PC-9 (cell line): Measurements from ENCODE around the gene MS4A10. TPM values are rescaled to one million over a fixed set of nuclear protein-coding genes. Genes with fewer than 3 reads are reported as not detected.

ENCODE experiments used
- BruUV-seq: library from RNA; stranded (reverse); fragments of 400-500 nt; replicated peaks from 2 replicates; lab custom pipeline; 2021; lab: Mats Ljungman, UMichigan
- CTCF ChIA-PET: fragments of 300-600 bp; sonication (Branson Sonifier 250); formaldehyde crosslinking; loops from one replicate; lab custom pipeline; 2022; ENCODE audit warnings: antibody characterized with exemption; lab: Charles Lee
- POLR2A ChIA-PET: fragments of 300-600 bp; sonication (Branson Sonifier 250); formaldehyde crosslinking; loops from one replicate; lab custom pipeline; 2022; ENCODE audit warnings: antibody characterized with exemption; ENCODE audit not compliant: unreplicated experiment; lab: Charles Lee
- DNase-seq, 2 experiments: peaks; one replicate each; pipeline versions ENCODE4 v3.0.0 to v3.0.0-alpha.2; 2015 to 2022; ENCODE audit warnings: mixed read lengths in 1 of 2
- H2AFZ ChIP-seq: fragments of 200-600 bp; sonication (generic); 2 replicates; pipeline ENCODE4 v1.8.1; 2017; ENCODE audit warnings: antibody characterized with exemption
- H3F3A ChIP-seq: fragments of 200-600 bp; sonication (generic); 2 replicates; pipeline ENCODE4 v1.8.1; 2017; ENCODE audit warnings: antibody characterized with exemption, mild to moderate bottlenecking, low read depth; ENCODE audit not compliant: insufficient read depth
- H3K27ac ChIP-seq: fragments of 200-600 bp; sonication (generic); 2 replicates; pipeline ENCODE4 v1.6.1; 2016; ENCODE audit warnings: mixed run types
- H3K27me3 ChIP-seq: fragments of 200-600 bp; sonication (generic); 2 replicates; pipeline ENCODE4 v1.6.1; 2016; ENCODE audit warnings: low read depth, mixed run types; ENCODE audit not compliant: insufficient read depth
- H3K36me3 ChIP-seq: fragments of 200-600 bp; sonication (generic); 2 replicates; pipeline ENCODE4 v1.6.1; 2016; ENCODE audit warnings: low read depth, mixed run types
- H3K4me1 ChIP-seq: fragments of 200-600 bp; sonication (generic); replicated peaks from 2 replicates; pipeline ENCODE4 v1.6.1; 2016; ENCODE audit warnings: mixed run types; ENCODE audit not compliant: insufficient read depth
- H3K4me2 ChIP-seq: fragments of 200-600 bp; sonication (generic); 2 replicates; pipeline ENCODE4 v1.6.1; 2017; ENCODE audit warnings: mixed run types
- H3K4me3 ChIP-seq: fragments of 200-600 bp; sonication (generic); 2 replicates; pipeline ENCODE4 v1.6.1; 2016; ENCODE audit warnings: mixed run types
- H3K79me2 ChIP-seq: fragments of 200-600 bp; sonication (generic); 2 replicates; pipeline ENCODE4 v1.6.1; 2017; ENCODE audit warnings: low read depth, mixed run types
- H3K9me2 ChIP-seq: fragments of 200-600 bp; sonication (generic); 2 replicates; pipeline ENCODE4 v1.8.1; 2017; ENCODE audit warnings: mild to moderate bottlenecking; ENCODE audit not compliant: insufficient read depth
- H3K9me3 ChIP-seq: fragments of 200-600 bp; sonication (generic); 2 replicates; pipeline ENCODE4 v1.8.1; 2016; ENCODE audit warnings: low read depth; ENCODE audit not compliant: insufficient read depth
- H4K20me1 ChIP-seq: fragments of 200-600 bp; sonication (generic); 2 replicates; pipeline ENCODE4 v1.8.1; 2017; ENCODE audit not compliant: insufficient read depth
- CTCF ChIP-seq: fragments of 200-600 bp; sonication (generic); conservative IDR thresholded peaks from 2 replicates; pipeline ENCODE4 v1.6.1; 2017; ENCODE audit warnings: mixed run types, antibody characterized with exemption, mild to moderate bottlenecking, moderate library complexity
- EZH2 ChIP-seq: fragments of 200-600 bp; sonication (generic); IDR thresholded peaks from 2 replicates; pipeline ENCODE4 v1.8.0; 2017; ENCODE audit warnings: antibody characterized with exemption, low read depth
- intact Hi-C: fragments of 100-400 bp; cut with micrococcal nuclease; formaldehyde crosslinking; loops from one replicate; pipeline ENCODE4 v1.10.0; 2022; ENCODE audit not compliant: unreplicated experiment
- total RNA-seq: library from RNA; stranded (reverse); gene quantifications from 2 replicates; pipeline ENCODE4 v1.2.3, GENCODE V29; 2021

Gene MS4A10
- total RNA-seq, 1 experiment from 2014 or later, result not detected

GRCh38 chr11:60780774-60781173 lies 4.4 kb upstream of the MS4A10 start:
- CTCF ChIA-PET, result no interaction called here
- Histone ChIP-seq H3K4me1 (no peaks in the 10 kb centered on the region), H3K79me2 (no peaks in the 10 kb centered on the region), H3K27me3 (peaks cover 35% of the 10 kb centered on the region), H3K36me3 (no peaks in the 10 kb centered on the region), H3K9me2 (no peaks in the 10 kb centered on the region), H3K4me2 (no peak overlapping the region), H4K20me1 (no peaks in the 10 kb centered on the region), H3K27ac (no peak overlapping the region), H3K4me3 (no peak overlapping the region), H2AFZ (no peak overlapping the region), H3K9me3 (no peaks in the 10 kb centered on the region), H3F3A (no peaks in the 10 kb centered on the region)
- DNase-seq, result peak in 1 of 2 experiments; percentile 16
- POLR2A ChIA-PET, result no interaction called here
- intact Hi-C loops, result no loop called here
- no TSS peak for BruUV-seq
- TF ChIP-seq CTCF, result no peak

GRCh38 chr11:60781286-60781980 lies 3.7 kb upstream of the MS4A10 start:
- TF ChIP-seq EZH2 (no peak), CTCF (no peak)
- no peaks in the 10 kb centered on the region for H3K9me2 ChIP-seq
- ChIA-PET POLR2A (interaction anchor here (0.6 kb wide), 1 partner anchor 586 kb away, joined by 3 read pairs; no protein-coding TSS in a partner anchor), CTCF (no interaction called here)
- no peak overlapping the region for H2AFZ ChIP-seq
- H3K36me3 ChIP-seq, result no peaks in the 10 kb centered on the region
- H3K27ac ChIP-seq, result no peak overlapping the region
- H3K4me2 ChIP-seq, result no peak overlapping the region
- no peaks in the 10 kb centered on the region for H3K4me1 ChIP-seq
- H3K27me3 ChIP-seq, result peaks cover 35% of the 10 kb centered on the region
- H3K4me3 ChIP-seq, result no peak overlapping the region
- peak in 1 of 2 experiments; percentile 5 for DNase-seq
- no peaks in the 10 kb centered on the region for H3K79me2 ChIP-seq
- no TSS peak for BruUV-seq
- H3K9me3 ChIP-seq, result no peaks in the 10 kb centered on the region
- no peaks in the 10 kb centered on the region for H4K20me1 ChIP-seq
- H3F3A ChIP-seq, result no peaks in the 10 kb centered on the region
- intact Hi-C loops, result no loop called here

GRCh38 chr11:60781981-60782316 lies 3.2 kb upstream of the MS4A10 start:
- DNase-seq, result no peak
- H3F3A ChIP-seq, result no peaks in the 10 kb centered on the region
- H2AFZ ChIP-seq, result no peak overlapping the region
- ChIA-PET POLR2A (no interaction called here), CTCF (no interaction called here)
- H3K27me3 ChIP-seq, result peaks cover 35% of the 10 kb centered on the region
- no peaks in the 10 kb centered on the region for H3K9me2 ChIP-seq
- H4K20me1 ChIP-seq, result no peaks in the 10 kb centered on the region
- no peak overlapping the region for H3K4me2 ChIP-seq
- H3K27ac ChIP-seq, result no peak overlapping the region
- no peak overlapping the region for H3K4me3 ChIP-seq
- H3K9me3 ChIP-seq, result no peaks in the 10 kb centered on the region
- no peaks in the 10 kb centered on the region for H3K4me1 ChIP-seq
- TF ChIP-seq EZH2, result no peak
- TF ChIP-seq CTCF, result no peak
- H3K79me2 ChIP-seq, result no peaks in the 10 kb centered on the region
- BruUV-seq, result no TSS peak
- intact Hi-C loops, result no loop called here
- H3K36me3 ChIP-seq, result no peaks in the 10 kb centered on the region
